Measurements from ENCODE around the gene ACAD10.
"Not testable (repeated sequence)": the region's sequence is repeated elsewhere in the genome, so short reads cannot be mapped to it uniquely, and the experiment has no call there.

ACAD10 gene

GRCh38 chr12:111655356-111655755, 30.5 kb upstream of the ACAD10 start:
- Histone ChIP-seq H3K27me3 (ENCODE audit: control insufficient read depth, insufficient read depth, low read length) (no peaks in the 10 kb centered on the region), H3K4me1 (ENCODE audit: control insufficient read depth, insufficient read depth, low read length) (no peaks in the 10 kb centered on the region), H3K9me3 (ENCODE audit: control insufficient read depth, insufficient read depth, low read length) (no peaks in the 10 kb centered on the region), H3K27ac (ENCODE audit: low read length) (no peak overlapping the region), H3K4me3 (ENCODE audit: low read length) (no peak overlapping the region), H3K36me3 (ENCODE audit: control insufficient read depth, insufficient read depth, low read length) (peaks cover 6% of the 10 kb centered on the region; the same call in 1 of the 2 replicates)
- WGBS (ENCODE audit: insufficient coverage, insufficient read length), result no CpG with 5 or more reads among the region's 3 CpGs
- no peak for DNase-seq (ENCODE audit: low read depth, low spot score)

GRCh38 chr12:111656016-111656415, 29.8 kb upstream of the ACAD10 start:
- no peak overlapping the region for H3K4me3 ChIP-seq (ENCODE audit: low read length)
- no peak overlapping the region for H3K27ac ChIP-seq (ENCODE audit: low read length)
- H3K4me1 ChIP-seq (ENCODE audit: control insufficient read depth, insufficient read depth, low read length), result no peaks in the 10 kb centered on the region
- no peaks in the 10 kb centered on the region for H3K27me3 ChIP-seq (ENCODE audit: control insufficient read depth, insufficient read depth, low read length)
- no peaks in the 10 kb centered on the region for H3K9me3 ChIP-seq (ENCODE audit: control insufficient read depth, insufficient read depth, low read length)
- no CpG with 5 or more reads among the region's 4 CpGs for WGBS (ENCODE audit: insufficient coverage, insufficient read length)
- no peak for DNase-seq (ENCODE audit: low read depth, low spot score)
- H3K36me3 ChIP-seq (ENCODE audit: control insufficient read depth, insufficient read depth, low read length), result peaks cover 6% of the 10 kb centered on the region; the same call in 1 of the 2 replicates

GRCh38 chr12:111664499-111664898, 21.4 kb upstream of the ACAD10 start:
- H3K27me3 ChIP-seq (ENCODE audit: control insufficient read depth, insufficient read depth, low read length), result no peaks in the 10 kb centered on the region
- WGBS (ENCODE audit: insufficient coverage, insufficient read length), result no CpG with 5 or more reads among the region's 5 CpGs
- peaks cover 6% of the 10 kb centered on the region; the same call in 1 of the 2 replicates for H3K36me3 ChIP-seq (ENCODE audit: control insufficient read depth, insufficient read depth, low read length)
- no peak overlapping the region for H3K27ac ChIP-seq (ENCODE audit: low read length)
- H3K4me1 ChIP-seq (ENCODE audit: control insufficient read depth, insufficient read depth, low read length), result no peaks in the 10 kb centered on the region
- no peak overlapping the region for H3K4me3 ChIP-seq (ENCODE audit: low read length)
- no peaks in the 10 kb centered on the region for H3K9me3 ChIP-seq (ENCODE audit: control insufficient read depth, insufficient read depth, low read length)
- DNase-seq (ENCODE audit: low read depth, low spot score), result no peak

- no peaks in the 10 kb centered on the region for H3K4me1 ChIP-seq (ENCODE audit: control insufficient read depth, insufficient read depth, low read length)
- H3K9me3 ChIP-seq (ENCODE audit: control insufficient read depth, insufficient read depth, low read length), result no peaks in the 10 kb centered on the region
- WGBS (ENCODE audit: insufficient coverage, insufficient read length), result no CpG with 5 or more reads among the region's 11 CpGs
- no peaks in the 10 kb centered on the region for H3K27me3 ChIP-seq (ENCODE audit: control insufficient read depth, insufficient read depth, low read length)
- H3K36me3 ChIP-seq (ENCODE audit: control insufficient read depth, insufficient read depth, low read length), result peaks cover 10% of the 10 kb centered on the region; the same call in 1 of the 2 replicates
- no peak overlapping the region for H3K27ac ChIP-seq (ENCODE audit: low read length)
- no peak for DNase-seq (ENCODE audit: low read depth, low spot score)
- no peak overlapping the region for H3K4me3 ChIP-seq (ENCODE audit: low read length)
Measured at GRCh38 chr12:111664961-111665865, 20.6 kb upstream of the ACAD10 start.

- no peaks in the 10 kb centered on the region for H3K9me3 ChIP-seq (ENCODE audit: control insufficient read depth, insufficient read depth, low read length)
- DNase-seq (ENCODE audit: low read depth, low spot score), result no peak
- H3K36me3 ChIP-seq (ENCODE audit: control insufficient read depth, insufficient read depth, low read length), result peaks cover 15% of the 10 kb centered on the region; the same call in 1 of the 2 replicates
- WGBS (ENCODE audit: insufficient coverage, insufficient read length), result no CpG with 5 or more reads among the region's 10 CpGs
- no peak overlapping the region for H3K4me3 ChIP-seq (ENCODE audit: low read length)
- no peaks in the 10 kb centered on the region for H3K27me3 ChIP-seq (ENCODE audit: control insufficient read depth, insufficient read depth, low read length)
- H3K27ac ChIP-seq (ENCODE audit: low read length), result no peak overlapping the region
- H3K4me1 ChIP-seq (ENCODE audit: control insufficient read depth, insufficient read depth, low read length), result no peaks in the 10 kb centered on the region
Measured at GRCh38 chr12:111672822-111673381, 13.0 kb upstream of the ACAD10 start.

GRCh38 chr12:111673503-111673902, 12.3 kb upstream of the ACAD10 start:
- no peaks in the 10 kb centered on the region for H3K4me1 ChIP-seq (ENCODE audit: control insufficient read depth, insufficient read depth, low read length)
- no peak overlapping the region for H3K27ac ChIP-seq (ENCODE audit: low read length)
- no peaks in the 10 kb centered on the region for H3K27me3 ChIP-seq (ENCODE audit: control insufficient read depth, insufficient read depth, low read length)
- H3K36me3 ChIP-seq (ENCODE audit: control insufficient read depth, insufficient read depth, low read length), result peaks cover 17% of the 10 kb centered on the region; the same call in 1 of the 2 replicates
- H3K9me3 ChIP-seq (ENCODE audit: control insufficient read depth, insufficient read depth, low read length), result no peaks in the 10 kb centered on the region
- DNase-seq (ENCODE audit: low read depth, low spot score), result no peak
- WGBS (ENCODE audit: insufficient coverage, insufficient read length), result no CpG with 5 or more reads among the region's 3 CpGs
- no peak overlapping the region for H3K4me3 ChIP-seq (ENCODE audit: low read length)

GRCh38 chr12:111677186-111677585, 8.7 kb upstream of the ACAD10 start:
- Histone ChIP-seq H3K27ac (ENCODE audit: low read length) (no peak overlapping the region), H3K9me3 (ENCODE audit: control insufficient read depth, insufficient read depth, low read length) (no peaks in the 10 kb centered on the region), H3K27me3 (ENCODE audit: control insufficient read depth, insufficient read depth, low read length) (no peaks in the 10 kb centered on the region), H3K4me1 (ENCODE audit: control insufficient read depth, insufficient read depth, low read length) (no peaks in the 10 kb centered on the region), H3K36me3 (ENCODE audit: control insufficient read depth, insufficient read depth, low read length) (peaks cover 13% of the 10 kb centered on the region; the same call in 1 of the 2 replicates), H3K4me3 (ENCODE audit: low read length) (no peak overlapping the region)
- no CpG with 5 or more reads among the region's 5 CpGs for WGBS (ENCODE audit: insufficient coverage, insufficient read length)
- DNase-seq (ENCODE audit: low read depth, low spot score), result no peak

GRCh38 chr12:111684485-111685198, 1.2 kb upstream of the ACAD10 start:
- not testable (repeated sequence) for H3K4me1 ChIP-seq (ENCODE audit: control insufficient read depth, insufficient read depth, low read length); H3K27me3 ChIP-seq (ENCODE audit: control insufficient read depth, insufficient read depth, low read length); DNase-seq (ENCODE audit: low read depth, low spot score); H3K36me3 ChIP-seq (ENCODE audit: control insufficient read depth, insufficient read depth, low read length); H3K9me3 ChIP-seq (ENCODE audit: control insufficient read depth, insufficient read depth, low read length); H3K27ac ChIP-seq (ENCODE audit: low read length)
- no CpG with 5 or more reads among the region's 13 CpGs for WGBS (ENCODE audit: insufficient coverage, insufficient read length)
- peak overlapping the region; percentile 52; the same call in 1 of the 2 replicates for H3K4me3 ChIP-seq (ENCODE audit: low read length)

- no CpG with 5 or more reads among the region's 36 CpGs for WGBS (ENCODE audit: insufficient coverage, insufficient read length)
- H3K27ac ChIP-seq (ENCODE audit: low read length), result no peak overlapping the region
- no peaks in the 10 kb centered on the region for H3K27me3 ChIP-seq (ENCODE audit: control insufficient read depth, insufficient read depth, low read length)
- H3K4me3 ChIP-seq (ENCODE audit: low read length), result peak overlapping the region; percentile 52
- H3K36me3 ChIP-seq (ENCODE audit: control insufficient read depth, insufficient read depth, low read length), result no peaks in the 10 kb centered on the region
- H3K9me3 ChIP-seq (ENCODE audit: control insufficient read depth, insufficient read depth, low read length), result no peaks in the 10 kb centered on the region
- H3K4me1 ChIP-seq (ENCODE audit: control insufficient read depth, insufficient read depth, low read length), result no peaks in the 10 kb centered on the region
- DNase-seq (ENCODE audit: low read depth, low spot score), result no peak
Measured at GRCh38 chr12:111685322-111685810, 487 bp upstream of the ACAD10 start.

GRCh38 chr12:111686574-111687105, 787 bp downstream of the ACAD10 start:
- no CpG with 5 or more reads among the region's 15 CpGs for whole genome bisulfite sequencing (ENCODE audit: insufficient coverage, insufficient read length)
- Histone ChIP-seq H3K4me1 (ENCODE audit: control insufficient read depth, insufficient read depth, low read length) (no peaks in the 10 kb centered on the region), H3K36me3 (ENCODE audit: control insufficient read depth, insufficient read depth, low read length) (no peaks in the 10 kb centered on the region), H3K4me3 (ENCODE audit: low read length) (peak overlapping the region; percentile 52; the same call in 1 of the 2 replicates), H3K27me3 (ENCODE audit: control insufficient read depth, insufficient read depth, low read length) (no peaks in the 10 kb centered on the region), H3K27ac (ENCODE audit: low read length) (no peak overlapping the region), H3K9me3 (ENCODE audit: control insufficient read depth, insufficient read depth, low read length) (no peaks in the 10 kb centered on the region)
- DNase-seq (ENCODE audit: low read depth, low spot score), result no peak

Measured in iPS DF 6.9 (cell line).